WTC11 (cell line): ENCODE data around the gene TNFSF11. TPM values are rescaled to one million over a fixed set of nuclear protein-coding genes. Genes with fewer than 3 reads are reported as not detected.

Source experiments
- ATAC-seq: fragments of 200-7000 bp; cut with Tn5 transposase; 2 replicates; pipeline ENCODE4 v1.10.0; 2021; ENCODE audit warnings: mild to moderate bottlenecking, moderate library complexity
- CTCF ChIA-PET: fragments of 300-600 bp; sonication (Branson Sonifier 250); formaldehyde crosslinking; loops from one replicate; lab custom pipeline; 2021; ENCODE audit warnings: antibody characterized with exemption; lab: Charles Lee
- POLR2A ChIA-PET: fragments of 350-600 bp; sonication (Branson Sonifier 250); formaldehyde crosslinking; loops from one replicate; lab custom pipeline; 2021; ENCODE audit warnings: antibody characterized with exemption; lab: Charles Lee
- DNase-seq: peaks from one replicate; pipeline ENCODE4 v3.0.0; 2021; ENCODE audit warnings: low spot score
- H3K27ac Mint-ChIP-seq: 2 replicates; pipeline ENCODE4 v1.8.0; 2021; ENCODE audit warnings: mixed read lengths
- H3K27me3 Mint-ChIP-seq: 2 replicates; pipeline ENCODE4 v1.8.0; 2021; ENCODE audit warnings: low read depth, mild to moderate bottlenecking, moderate library complexity, mixed read lengths
- H3K36me3 Mint-ChIP-seq: 2 replicates; pipeline ENCODE4 v1.8.0; 2021; ENCODE audit warnings: mixed read lengths
- H3K4me1 Mint-ChIP-seq: 2 replicates; pipeline ENCODE4 v1.8.0; 2022; ENCODE audit warnings: mixed read lengths
- H3K4me3 Mint-ChIP-seq: 2 replicates; pipeline ENCODE4 v1.8.0; 2021; ENCODE audit warnings: mild to moderate bottlenecking, moderate library complexity, mixed read lengths
- H3K9me3 Mint-ChIP-seq: 2 replicates; pipeline ENCODE4 v1.8.0; 2021; ENCODE audit warnings: mixed read lengths
- FOXP1 ChIP-seq: sonication (generic); formaldehyde crosslinking; IDR thresholded peaks from 2 replicates; pipeline ENCODE4 v1.8.0; 2022; ENCODE audit warnings: missing genetic modification reagents, mild to moderate bottlenecking, moderate library complexity, borderline replicate concordance
- HMGA2 ChIP-seq: fragments of 250-450 bp; sonication (Bioruptor Pico); IDR thresholded peaks from 2 replicates; pipeline ENCODE4 v1.4.0; 2021; ENCODE audit warnings: mild to moderate bottlenecking, moderate library complexity
- JUN ChIP-seq: sonication (generic); formaldehyde crosslinking; IDR thresholded peaks from 2 replicates; pipeline ENCODE4 v1.8.0; 2023; ENCODE audit warnings: mild to moderate bottlenecking, missing genetic modification reagents
- PRRX2 ChIP-seq: fragments of 250-450 bp; sonication (Bioruptor Pico); IDR thresholded peaks from 2 replicates; pipeline ENCODE4 v1.8.0; 2021; ENCODE audit warnings: mild to moderate bottlenecking
- total RNA-seq: library from RNA; stranded (reverse); gene quantifications from 3 replicates; pipeline ENCODE4 v1.2.3, GENCODE V29; 2021
- TF ChIP-seq, protein P1 (sequence below): fragments of 250-450 bp; sonication (Bioruptor Pico); IDR thresholded peaks from 2 replicates; pipeline ENCODE4 v1.9.0; 2021; ENCODE audit warnings: mild to moderate bottlenecking
- TF ChIP-seq, protein P2 (sequence below): sonication (generic); formaldehyde crosslinking; IDR thresholded peaks from 2 replicates; pipeline ENCODE4 v1.8.0; 2023; ENCODE audit warnings: missing genetic modification reagents
- TF ChIP-seq, protein P3 (sequence below): sonication (generic); formaldehyde crosslinking; IDR thresholded peaks from 2 replicates; pipeline ENCODE4 v1.8.1; 2023; ENCODE audit warnings: mild to moderate bottlenecking, missing genetic modification reagents, borderline replicate concordance
- TF ChIP-seq, protein P4 (sequence below): sonication (generic); formaldehyde crosslinking; IDR thresholded peaks from 2 replicates; pipeline ENCODE4 v1.8.1; 2022; ENCODE audit warnings: low read depth, missing genetic modification reagents, borderline replicate concordance
- TF ChIP-seq, protein P5 (sequence below): sonication (generic); formaldehyde crosslinking; IDR thresholded peaks from 2 replicates; pipeline ENCODE4 v1.8.1; 2023; ENCODE audit warnings: mild to moderate bottlenecking, moderate library complexity, missing genetic modification reagents
- TF ChIP-seq, protein P6 (sequence below): sonication (generic); formaldehyde crosslinking; IDR thresholded peaks from 2 replicates; pipeline ENCODE4 v1.8.1; 2023; ENCODE audit warnings: mild to moderate bottlenecking, missing genetic modification reagents
- TF ChIP-seq, protein P7 (sequence below): sonication (generic); formaldehyde crosslinking; IDR thresholded peaks from 2 replicates; pipeline ENCODE4 v1.8.0; 2022; ENCODE audit warnings: mild to moderate bottlenecking, missing genetic modification reagents
- TF ChIP-seq, protein P8 (sequence below): fragments of 200-600 bp; IDR thresholded peaks from 2 replicates; pipeline ENCODE4 v1.8.0; 2022; ENCODE audit warnings: antibody characterized with exemption

The TNFSF11 gene
- total RNA-seq, 1 experiment from 2014 or later: 6.1 TPM

DNA sequence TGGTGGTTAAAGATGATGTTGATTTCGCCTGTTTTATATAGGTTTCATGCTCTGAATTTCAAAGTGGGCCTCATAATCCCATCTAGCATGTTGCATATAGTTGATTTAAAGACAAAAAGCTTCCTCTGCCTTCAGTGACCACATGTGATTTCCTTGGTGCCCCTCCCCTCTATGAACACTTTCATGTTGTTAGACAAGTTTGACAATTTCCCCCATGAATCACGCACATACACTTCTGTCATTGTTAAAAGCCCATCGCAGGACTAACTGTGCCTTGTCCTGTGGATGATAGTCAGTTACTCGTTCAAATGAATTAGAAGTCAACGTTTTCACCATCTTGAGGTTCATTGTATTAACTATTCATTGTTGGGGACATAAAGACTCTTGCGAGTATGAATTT lies 6.7 kb downstream of the TNFSF11 start:
- no peak overlapping the region for H3K4me3 Mint-ChIP-seq
- TF ChIP-seq, protein P1, sequence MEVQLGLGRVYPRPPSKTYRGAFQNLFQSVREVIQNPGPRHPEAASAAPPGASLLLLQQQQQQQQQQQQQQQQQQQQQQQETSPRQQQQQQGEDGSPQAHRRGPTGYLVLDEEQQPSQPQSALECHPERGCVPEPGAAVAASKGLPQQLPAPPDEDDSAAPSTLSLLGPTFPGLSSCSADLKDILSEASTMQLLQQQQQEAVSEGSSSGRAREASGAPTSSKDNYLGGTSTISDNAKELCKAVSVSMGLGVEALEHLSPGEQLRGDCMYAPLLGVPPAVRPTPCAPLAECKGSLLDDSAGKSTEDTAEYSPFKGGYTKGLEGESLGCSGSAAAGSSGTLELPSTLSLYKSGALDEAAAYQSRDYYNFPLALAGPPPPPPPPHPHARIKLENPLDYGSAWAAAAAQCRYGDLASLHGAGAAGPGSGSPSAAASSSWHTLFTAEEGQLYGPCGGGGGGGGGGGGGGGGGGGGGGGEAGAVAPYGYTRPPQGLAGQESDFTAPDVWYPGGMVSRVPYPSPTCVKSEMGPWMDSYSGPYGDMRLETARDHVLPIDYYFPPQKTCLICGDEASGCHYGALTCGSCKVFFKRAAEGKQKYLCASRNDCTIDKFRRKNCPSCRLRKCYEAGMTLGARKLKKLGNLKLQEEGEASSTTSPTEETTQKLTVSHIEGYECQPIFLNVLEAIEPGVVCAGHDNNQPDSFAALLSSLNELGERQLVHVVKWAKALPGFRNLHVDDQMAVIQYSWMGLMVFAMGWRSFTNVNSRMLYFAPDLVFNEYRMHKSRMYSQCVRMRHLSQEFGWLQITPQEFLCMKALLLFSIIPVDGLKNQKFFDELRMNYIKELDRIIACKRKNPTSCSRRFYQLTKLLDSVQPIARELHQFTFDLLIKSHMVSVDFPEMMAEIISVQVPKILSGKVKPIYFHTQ (CRISPR knock-in tag): no peak
- TF ChIP-seq HMGA2 (CRISPR knock-in tag) (no peak), FOXP1 (no peak), PRRX2 (CRISPR knock-in tag) (no peak), JUN (CRISPR knock-in tag) (no peak)
- TF ChIP-seq, protein P2, sequence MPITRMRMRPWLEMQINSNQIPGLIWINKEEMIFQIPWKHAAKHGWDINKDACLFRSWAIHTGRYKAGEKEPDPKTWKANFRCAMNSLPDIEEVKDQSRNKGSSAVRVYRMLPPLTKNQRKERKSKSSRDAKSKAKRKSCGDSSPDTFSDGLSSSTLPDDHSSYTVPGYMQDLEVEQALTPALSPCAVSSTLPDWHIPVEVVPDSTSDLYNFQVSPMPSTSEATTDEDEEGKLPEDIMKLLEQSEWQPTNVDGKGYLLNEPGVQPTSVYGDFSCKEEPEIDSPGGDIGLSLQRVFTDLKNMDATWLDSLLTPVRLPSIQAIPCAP (CRISPR knock-in tag): no peak
- TF ChIP-seq, protein P3, sequence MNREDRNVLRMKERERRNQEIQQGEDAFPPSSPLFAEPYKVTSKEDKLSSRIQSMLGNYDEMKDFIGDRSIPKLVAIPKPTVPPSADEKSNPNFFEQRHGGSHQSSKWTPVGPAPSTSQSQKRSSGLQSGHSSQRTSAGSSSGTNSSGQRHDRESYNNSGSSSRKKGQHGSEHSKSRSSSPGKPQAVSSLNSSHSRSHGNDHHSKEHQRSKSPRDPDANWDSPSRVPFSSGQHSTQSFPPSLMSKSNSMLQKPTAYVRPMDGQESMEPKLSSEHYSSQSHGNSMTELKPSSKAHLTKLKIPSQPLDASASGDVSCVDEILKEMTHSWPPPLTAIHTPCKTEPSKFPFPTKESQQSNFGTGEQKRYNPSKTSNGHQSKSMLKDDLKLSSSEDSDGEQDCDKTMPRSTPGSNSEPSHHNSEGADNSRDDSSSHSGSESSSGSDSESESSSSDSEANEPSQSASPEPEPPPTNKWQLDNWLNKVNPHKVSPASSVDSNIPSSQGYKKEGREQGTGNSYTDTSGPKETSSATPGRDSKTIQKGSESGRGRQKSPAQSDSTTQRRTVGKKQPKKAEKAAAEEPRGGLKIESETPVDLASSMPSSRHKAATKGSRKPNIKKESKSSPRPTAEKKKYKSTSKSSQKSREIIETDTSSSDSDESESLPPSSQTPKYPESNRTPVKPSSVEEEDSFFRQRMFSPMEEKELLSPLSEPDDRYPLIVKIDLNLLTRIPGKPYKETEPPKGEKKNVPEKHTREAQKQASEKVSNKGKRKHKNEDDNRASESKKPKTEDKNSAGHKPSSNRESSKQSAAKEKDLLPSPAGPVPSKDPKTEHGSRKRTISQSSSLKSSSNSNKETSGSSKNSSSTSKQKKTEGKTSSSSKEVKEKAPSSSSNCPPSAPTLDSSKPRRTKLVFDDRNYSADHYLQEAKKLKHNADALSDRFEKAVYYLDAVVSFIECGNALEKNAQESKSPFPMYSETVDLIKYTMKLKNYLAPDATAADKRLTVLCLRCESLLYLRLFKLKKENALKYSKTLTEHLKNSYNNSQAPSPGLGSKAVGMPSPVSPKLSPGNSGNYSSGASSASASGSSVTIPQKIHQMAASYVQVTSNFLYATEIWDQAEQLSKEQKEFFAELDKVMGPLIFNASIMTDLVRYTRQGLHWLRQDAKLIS (CRISPR knock-in tag): no peak
- TF ChIP-seq, protein P4, sequence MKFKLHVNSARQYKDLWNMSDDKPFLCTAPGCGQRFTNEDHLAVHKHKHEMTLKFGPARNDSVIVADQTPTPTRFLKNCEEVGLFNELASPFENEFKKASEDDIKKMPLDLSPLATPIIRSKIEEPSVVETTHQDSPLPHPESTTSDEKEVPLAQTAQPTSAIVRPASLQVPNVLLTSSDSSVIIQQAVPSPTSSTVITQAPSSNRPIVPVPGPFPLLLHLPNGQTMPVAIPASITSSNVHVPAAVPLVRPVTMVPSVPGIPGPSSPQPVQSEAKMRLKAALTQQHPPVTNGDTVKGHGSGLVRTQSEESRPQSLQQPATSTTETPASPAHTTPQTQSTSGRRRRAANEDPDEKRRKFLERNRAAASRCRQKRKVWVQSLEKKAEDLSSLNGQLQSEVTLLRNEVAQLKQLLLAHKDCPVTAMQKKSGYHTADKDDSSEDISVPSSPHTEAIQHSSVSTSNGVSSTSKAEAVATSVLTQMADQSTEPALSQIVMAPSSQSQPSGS: no peak
- TF ChIP-seq, protein P5, sequence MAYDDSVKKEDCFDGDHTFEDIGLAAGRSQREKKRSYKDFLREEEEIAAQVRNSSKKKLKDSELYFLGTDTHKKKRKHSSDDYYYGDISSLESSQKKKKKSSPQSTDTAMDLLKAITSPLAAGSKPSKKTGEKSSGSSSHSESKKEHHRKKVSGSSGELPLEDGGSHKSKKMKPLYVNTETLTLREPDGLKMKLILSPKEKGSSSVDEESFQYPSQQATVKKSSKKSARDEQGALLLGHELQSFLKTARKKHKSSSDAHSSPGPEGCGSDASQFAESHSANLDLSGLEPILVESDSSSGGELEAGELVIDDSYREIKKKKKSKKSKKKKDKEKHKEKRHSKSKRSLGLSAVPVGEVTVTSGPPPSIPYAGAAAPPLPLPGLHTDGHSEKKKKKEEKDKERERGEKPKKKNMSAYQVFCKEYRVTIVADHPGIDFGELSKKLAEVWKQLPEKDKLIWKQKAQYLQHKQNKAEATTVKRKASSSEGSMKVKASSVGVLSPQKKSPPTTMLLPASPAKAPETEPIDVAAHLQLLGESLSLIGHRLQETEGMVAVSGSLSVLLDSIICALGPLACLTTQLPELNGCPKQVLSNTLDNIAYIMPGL (CRISPR knock-in tag): no peak
- TF ChIP-seq, protein P6, sequence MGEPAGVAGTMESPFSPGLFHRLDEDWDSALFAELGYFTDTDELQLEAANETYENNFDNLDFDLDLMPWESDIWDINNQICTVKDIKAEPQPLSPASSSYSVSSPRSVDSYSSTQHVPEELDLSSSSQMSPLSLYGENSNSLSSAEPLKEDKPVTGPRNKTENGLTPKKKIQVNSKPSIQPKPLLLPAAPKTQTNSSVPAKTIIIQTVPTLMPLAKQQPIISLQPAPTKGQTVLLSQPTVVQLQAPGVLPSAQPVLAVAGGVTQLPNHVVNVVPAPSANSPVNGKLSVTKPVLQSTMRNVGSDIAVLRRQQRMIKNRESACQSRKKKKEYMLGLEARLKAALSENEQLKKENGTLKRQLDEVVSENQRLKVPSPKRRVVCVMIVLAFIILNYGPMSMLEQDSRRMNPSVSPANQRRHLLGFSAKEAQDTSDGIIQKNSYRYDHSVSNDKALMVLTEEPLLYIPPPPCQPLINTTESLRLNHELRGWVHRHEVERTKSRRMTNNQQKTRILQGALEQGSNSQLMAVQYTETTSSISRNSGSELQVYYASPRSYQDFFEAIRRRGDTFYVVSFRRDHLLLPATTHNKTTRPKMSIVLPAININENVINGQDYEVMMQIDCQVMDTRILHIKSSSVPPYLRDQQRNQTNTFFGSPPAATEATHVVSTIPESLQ (CRISPR knock-in tag): no peak
- TF ChIP-seq, protein P7, sequence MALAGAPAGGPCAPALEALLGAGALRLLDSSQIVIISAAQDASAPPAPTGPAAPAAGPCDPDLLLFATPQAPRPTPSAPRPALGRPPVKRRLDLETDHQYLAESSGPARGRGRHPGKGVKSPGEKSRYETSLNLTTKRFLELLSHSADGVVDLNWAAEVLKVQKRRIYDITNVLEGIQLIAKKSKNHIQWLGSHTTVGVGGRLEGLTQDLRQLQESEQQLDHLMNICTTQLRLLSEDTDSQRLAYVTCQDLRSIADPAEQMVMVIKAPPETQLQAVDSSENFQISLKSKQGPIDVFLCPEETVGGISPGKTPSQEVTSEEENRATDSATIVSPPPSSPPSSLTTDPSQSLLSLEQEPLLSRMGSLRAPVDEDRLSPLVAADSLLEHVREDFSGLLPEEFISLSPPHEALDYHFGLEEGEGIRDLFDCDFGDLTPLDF (CRISPR knock-in tag): no peak
- TF ChIP-seq, protein P8, sequence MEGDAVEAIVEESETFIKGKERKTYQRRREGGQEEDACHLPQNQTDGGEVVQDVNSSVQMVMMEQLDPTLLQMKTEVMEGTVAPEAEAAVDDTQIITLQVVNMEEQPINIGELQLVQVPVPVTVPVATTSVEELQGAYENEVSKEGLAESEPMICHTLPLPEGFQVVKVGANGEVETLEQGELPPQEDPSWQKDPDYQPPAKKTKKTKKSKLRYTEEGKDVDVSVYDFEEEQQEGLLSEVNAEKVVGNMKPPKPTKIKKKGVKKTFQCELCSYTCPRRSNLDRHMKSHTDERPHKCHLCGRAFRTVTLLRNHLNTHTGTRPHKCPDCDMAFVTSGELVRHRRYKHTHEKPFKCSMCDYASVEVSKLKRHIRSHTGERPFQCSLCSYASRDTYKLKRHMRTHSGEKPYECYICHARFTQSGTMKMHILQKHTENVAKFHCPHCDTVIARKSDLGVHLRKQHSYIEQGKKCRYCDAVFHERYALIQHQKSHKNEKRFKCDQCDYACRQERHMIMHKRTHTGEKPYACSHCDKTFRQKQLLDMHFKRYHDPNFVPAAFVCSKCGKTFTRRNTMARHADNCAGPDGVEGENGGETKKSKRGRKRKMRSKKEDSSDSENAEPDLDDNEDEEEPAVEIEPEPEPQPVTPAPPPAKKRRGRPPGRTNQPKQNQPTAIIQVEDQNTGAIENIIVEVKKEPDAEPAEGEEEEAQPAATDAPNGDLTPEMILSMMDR: no peak
- ChIA-PET CTCF (no interaction called here), POLR2A (no interaction called here)
- no peak overlapping the region for H3K27ac Mint-ChIP-seq
- DNase-seq (no peak), ATAC-seq (no peak)
- peaks cover 5% of the 10 kb centered on the region for H3K27me3 Mint-ChIP-seq
- no peaks in the 10 kb centered on the region for H3K9me3 Mint-ChIP-seq
- H3K4me1 Mint-ChIP-seq: peaks cover 55% of the 10 kb centered on the region
- H3K36me3 Mint-ChIP-seq: peaks cover 5% of the 10 kb centered on the region; the same call in 1 of the 2 replicates
